IMR-90 (cell line): ENCODE measurements around the gene SGSM2. TPM values are rescaled to one million over a fixed set of nuclear protein-coding genes. Genes with fewer than 3 reads are reported as not detected.

Experiments
- ATAC-seq: fragments of 200-7000 bp; cut with Tn5 transposase; 2 replicates; pipeline ENCODE4 v1.9.1; 2020; ENCODE audit warnings: low read depth, mild to moderate bottlenecking, moderate library complexity
- BruUV-seq: library from RNA; stranded (reverse); fragments of 400-500 nt; replicated peaks from 2 replicates; lab custom pipeline; 2021; lab: Mats Ljungman, UMichigan
- CTCF ChIA-PET: fragments of 300-600 bp; formaldehyde crosslinking; extraction: SDS; loops from one replicate; lab custom pipeline; 2021; ENCODE audit warnings: antibody characterized with exemption; lab: Yijun Ruan, JAX
- POLR2A ChIA-PET: fragments of 300-600 bp; sonication (Branson Sonifier 250); formaldehyde crosslinking; loops from one replicate; lab custom pipeline; 2022; ENCODE audit warnings: antibody characterized with exemption; ENCODE audit not compliant: unreplicated experiment; lab: Charles Lee
- DNase-seq: peaks from one replicate; pipeline ENCODE4 v3.0.0; 2013
- H2AFZ ChIP-seq: replicated peaks from 2 replicates; pipeline ENCODE3; 2013; ENCODE audit warnings: low read length, mild to moderate bottlenecking; ENCODE audit not compliant: poor library complexity
- H2AK5ac ChIP-seq: 2 replicates; pipeline ENCODE4 v1.6.1; 2013; ENCODE audit warnings: low read depth, low read length, inconsistent platforms
- H2AK9ac ChIP-seq: replicated peaks from 2 replicates; pipeline ENCODE3; 2013; ENCODE audit warnings: mild to moderate bottlenecking, low read depth, low read length, moderate library complexity; ENCODE audit not compliant: poor library complexity
- H2BK120ac ChIP-seq: 2 replicates; pipeline ENCODE4 v1.6.1; 2013; ENCODE audit warnings: low read depth, low read length, inconsistent platforms
- H2BK15ac ChIP-seq: 3 replicates; pipeline ENCODE4 v1.6.1; 2013; ENCODE audit warnings: low read depth, low read length, inconsistent platforms
- H2BK20ac ChIP-seq: 2 replicates; pipeline ENCODE4 v1.6.1; 2013; ENCODE audit warnings: low read depth, mild to moderate bottlenecking, inconsistent platforms, low read length, moderate library complexity
- H2BK5ac ChIP-seq: 2 replicates; pipeline ENCODE4 v1.6.1; 2013; ENCODE audit warnings: mild to moderate bottlenecking, low read depth, low read length, inconsistent platforms; ENCODE audit not compliant: poor library complexity, severe bottlenecking
- H3K14ac ChIP-seq: replicated peaks from 2 replicates; pipeline ENCODE4 v1.6.1; 2013; ENCODE audit warnings: low read depth, low read length, inconsistent platforms
- H3K18ac ChIP-seq: 2 replicates; pipeline ENCODE4 v1.6.1; 2013; ENCODE audit warnings: low read depth, low read length, control low read depth
- H3K23ac ChIP-seq: 2 replicates; pipeline ENCODE4 v1.6.1; 2013; ENCODE audit warnings: low read depth, low read length, inconsistent platforms
- H3K27ac ChIP-seq: 2 replicates; pipeline ENCODE4 v1.5.1; 2013; ENCODE audit warnings: mild to moderate bottlenecking, control low read depth, low read length; ENCODE audit not compliant: insufficient read depth
- H3K27me3 ChIP-seq: 2 replicates; pipeline ENCODE4 v1.6.1; 2013; ENCODE audit warnings: low read length; ENCODE audit not compliant: control insufficient read depth, insufficient read depth
- H3K36me3 ChIP-seq: 2 replicates; pipeline ENCODE4 v1.6.1; 2013; ENCODE audit warnings: low read length, mixed read lengths; ENCODE audit not compliant: control insufficient read depth, insufficient read depth
- H3K4ac ChIP-seq: 2 replicates; pipeline ENCODE4 v1.6.1; 2013; ENCODE audit warnings: low read depth, low read length, inconsistent platforms
- H3K4me1 ChIP-seq: 2 replicates; pipeline ENCODE4 v1.6.1; 2013; ENCODE audit warnings: low read length, mixed read lengths; ENCODE audit not compliant: control insufficient read depth, insufficient read depth
- H3K4me2 ChIP-seq: 2 replicates; pipeline ENCODE4 v1.6.1; 2013; ENCODE audit warnings: low read depth, mild to moderate bottlenecking, control low read depth, low read length, moderate library complexity
- H3K4me3 ChIP-seq: 2 replicates; pipeline ENCODE4 v1.5.1; 2013; ENCODE audit warnings: low read depth, mild to moderate bottlenecking, control low read depth, low read length, moderate library complexity; ENCODE audit not compliant: insufficient read depth
- H3K56ac ChIP-seq: 2 replicates; pipeline ENCODE4 v1.6.1; 2013; ENCODE audit warnings: low read length, inconsistent platforms; ENCODE audit not compliant: insufficient read depth; ENCODE audit errors: extremely low read depth
- H3K79me1 ChIP-seq, 2 experiments: 2 replicates each; pipeline ENCODE4 v1.6.1; 2013; ENCODE audit warnings: low read length in 2 of 2, inconsistent platforms in 1 of 2, low read depth in 1 of 2
- H3K9ac ChIP-seq: 2 replicates; pipeline ENCODE4 v1.6.1; 2013; ENCODE audit warnings: low read depth, low read length, control low read depth
- H3K9me1 ChIP-seq: 2 replicates; pipeline ENCODE4 v1.6.1; 2013; ENCODE audit warnings: low read length, inconsistent platforms; ENCODE audit not compliant: insufficient read depth
- H3K9me3 ChIP-seq: 2 replicates; pipeline ENCODE4 v1.6.1; 2013; ENCODE audit warnings: low read length; ENCODE audit not compliant: control insufficient read depth, insufficient read depth
- H4K20me1 ChIP-seq: 2 replicates; pipeline ENCODE4 v1.6.1; 2013; ENCODE audit warnings: low read length, inconsistent platforms; ENCODE audit not compliant: insufficient read depth
- H4K5ac ChIP-seq: 2 replicates; pipeline ENCODE4 v1.6.1; 2013; ENCODE audit warnings: mild to moderate bottlenecking, low read depth, low read length, control low read depth
- H4K8ac ChIP-seq, 2 experiments: 2 replicates each; pipeline ENCODE4 v1.6.1; 2013; ENCODE audit warnings: low read depth in 2 of 2, low read length in 2 of 2, control low read depth in 1 of 2, inconsistent platforms in 1 of 2
- H4K91ac ChIP-seq: 2 replicates; pipeline ENCODE4 v1.6.1; 2013; ENCODE audit warnings: low read depth, low read length, inconsistent platforms; ENCODE audit not compliant: insufficient read depth
- BHLHE40 ChIP-seq: fragments of 150-350 bp; IDR thresholded peaks from 2 replicates; pipeline ENCODE4 v1.6.1; 2016; ENCODE audit warnings: mild to moderate bottlenecking, low read depth, low read length
- CEBPB ChIP-seq: IDR thresholded peaks from 2 replicates; pipeline ENCODE4 v1.6.1; 2012; ENCODE audit warnings: low read depth, low read length, improper control_type of control experiment
- CHD1 ChIP-seq: IDR thresholded peaks from 2 replicates; pipeline ENCODE4 v1.6.1; 2012; ENCODE audit warnings: low read depth, low read length, improper control_type of control experiment
- CTCF ChIP-seq: conservative IDR thresholded peaks from 2 replicates; pipeline ENCODE4 v1.5.1; 2012; ENCODE audit warnings: mild to moderate bottlenecking, low read depth, low read length, improper control_type of control experiment
- ELK1 ChIP-seq: fragments of 150-350 bp; IDR thresholded peaks from 2 replicates; pipeline ENCODE4 v1.6.1; 2016; ENCODE audit warnings: low read depth, mild to moderate bottlenecking, low read length, moderate library complexity, borderline replicate concordance
- FOS ChIP-seq: fragments of 150-350 bp; IDR thresholded peaks from 2 replicates; pipeline ENCODE4 v1.6.1; 2016; ENCODE audit warnings: low read depth, low read length
- MAFK ChIP-seq: IDR thresholded peaks from 2 replicates; pipeline ENCODE4 v1.6.1; 2012; ENCODE audit warnings: low read depth, low read length, improper control_type of control experiment
- MAZ ChIP-seq: IDR thresholded peaks from 2 replicates; pipeline ENCODE4 v1.6.1; 2012; ENCODE audit warnings: low read depth, mild to moderate bottlenecking, low read length, improper control_type of control experiment, moderate library complexity, borderline replicate concordance
- MXI1 ChIP-seq: IDR thresholded peaks from 2 replicates; pipeline ENCODE4 v1.6.1; 2012; ENCODE audit warnings: low read depth, mild to moderate bottlenecking, low read length, moderate library complexity, borderline replicate concordance
- NFE2L2 ChIP-seq: fragments of 150-350 bp; IDR thresholded peaks from 2 replicates; pipeline ENCODE4 v1.6.1; 2016; ENCODE audit warnings: low read depth, mild to moderate bottlenecking, low read length
- POLR2A ChIP-seq: IDR thresholded peaks from 2 replicates; pipeline ENCODE4 v1.6.1; 2012; ENCODE audit warnings: mild to moderate bottlenecking, low read depth, low read length
- RAD21 ChIP-seq: IDR thresholded peaks from 2 replicates; pipeline ENCODE4 v1.6.1; 2012; ENCODE audit warnings: low read length, improper control_type of control experiment
- RCOR1 ChIP-seq: IDR thresholded peaks from 2 replicates; pipeline ENCODE4 v1.6.1; 2012; ENCODE audit warnings: mild to moderate bottlenecking, low read length, improper control_type of control experiment; ENCODE audit not compliant: insufficient replicate concordance
- RFX5 ChIP-seq: IDR thresholded peaks from 2 replicates; pipeline ENCODE4 v1.8.0; 2012; ENCODE audit warnings: low read depth, mild to moderate bottlenecking, low read length, moderate library complexity
- SMC3 ChIP-seq: fragments of 150-350 bp; IDR thresholded peaks from 2 replicates; pipeline ENCODE4 v1.6.1; 2016; ENCODE audit warnings: low read depth, mild to moderate bottlenecking, antibody characterized with exemption, low read length, moderate library complexity
- USF2 ChIP-seq: fragments of 150-350 bp; IDR thresholded peaks from 2 replicates; pipeline ENCODE4 v1.6.1; 2017; ENCODE audit warnings: mild to moderate bottlenecking, antibody characterized with exemption, low read length, low read depth
- WGBS, 2 experiments: methylation state at CpG; one replicate each; pipeline versions ENCODE4 v1.1.5 to v1.1.7; 2013; ENCODE audit warnings: missing lambda C conversion rate in 2 of 2; ENCODE audit not compliant: insufficient read length in 1 of 2; ENCODE audit errors: extremely low coverage in 2 of 2; 5-methylcytosine and 5-hydroxymethylcytosine counted together
- dilution Hi-C: fragments of 300-500 bp; cut with HindIII; formaldehyde crosslinking; loops from one replicate; pipeline ENCODE4 v1.14.3; 2018; ENCODE audit warnings: low sequenced_read_pairs; ENCODE audit not compliant: unreplicated experiment
- in situ Hi-C: fragments of 300-500 bp; cut with MboI; formaldehyde crosslinking; loops from 3 replicates; pipeline ENCODE4 v1.14.3; 2019; ENCODE audit warnings: low sequenced_read_pairs, inconsistent platforms, mixed read lengths
- intact Hi-C: fragments of 100-400 bp; cut with micrococcal nuclease; formaldehyde crosslinking; loops from 2 replicates; pipeline ENCODE4 v1.10.0; 2022
- polyA plus RNA-seq, 3 experiments: library from polyadenylated mRNA; depleted of rRNA; stranded (reverse); fragments of >200 nt; gene quantifications; 2 replicates each; pipeline ENCODE4 v1.2.3, GENCODE V29; 2012; ENCODE audit warnings: low replicate concordance in 1 of 3
- total RNA-seq: library from RNA; depleted of rRNA; stranded (reverse); fragments of >200 nt; gene quantifications from 2 replicates; pipeline ENCODE4 v1.2.3, GENCODE V29; 2012

SGSM2 gene
- total and polyA plus RNA-seq, 2 of the 4 experiments (the other 2 are of a cell fraction) = 13.6 to 81.2 TPM

- ATAC-seq = no peak
- no peak overlapping the region for H2BK120ac ChIP-seq
- no peak overlapping the region for H2AK9ac ChIP-seq
- no peak overlapping the region for H3K18ac ChIP-seq
- POLR2A ChIA-PET = no interaction called here
- H3K14ac ChIP-seq = no peak overlapping the region
- H3K9me3 ChIP-seq = no peaks in the 10 kb centered on the region
- no peak overlapping the region for H3K4me2 ChIP-seq
- H4K91ac ChIP-seq = no peak overlapping the region
- no peak overlapping the region for H2AFZ ChIP-seq
- in situ Hi-C loops = no loop called here
- H4K5ac ChIP-seq = no peak overlapping the region
- no peak overlapping the region for H3K56ac ChIP-seq
- H3K9ac ChIP-seq = no peak overlapping the region
- no peak overlapping the region for H3K27ac ChIP-seq
- H3K4ac ChIP-seq = no peak overlapping the region
- peaks cover 10% of the 10 kb centered on the region for H3K9me1 ChIP-seq
- H2BK20ac ChIP-seq = no peak overlapping the region
- 60% methylated on average over 1 of the region's 10 CpGs; no CpG with 5 or more reads in 1 of the 2 experiments for WGBS, 2 experiments
- H2BK5ac ChIP-seq = no peak overlapping the region
- H3K23ac ChIP-seq = no peak overlapping the region
- no peak overlapping the region for H2AK5ac ChIP-seq
- peaks cover 19% of the 10 kb centered on the region for H3K36me3 ChIP-seq
- TF ChIP-seq CTCF (no peak), RAD21 (no peak), SMC3 (no peak), FOS (no peak), USF2 (no peak), MXI1 (no peak), POLR2A (no peak), NFE2L2 (no peak), RCOR1 (no peak), MAZ (no peak), MAFK (no peak), ELK1 (no peak), RFX5 (no peak), CHD1 (no peak), BHLHE40 (no peak), CEBPB (no peak)
- BruUV-seq = no TSS peak
- H2BK15ac ChIP-seq = no peak overlapping the region
- peaks cover 9% of the 10 kb centered on the region for H3K4me1 ChIP-seq
- no peak for DNase-seq
- intact Hi-C loops = no loop called here
- H3K4me3 ChIP-seq = no peak overlapping the region
- dilution Hi-C loops = no loop called here
- H3K79me1 ChIP-seq = peaks cover 12 to 38% of the 10 kb centered on the region in 2 experiments; a peak in 3 of 4 replicates
- H4K20me1 ChIP-seq = peaks cover 14% of the 10 kb centered on the region
- no peak overlapping the region for H4K8ac ChIP-seq
- H3K27me3 ChIP-seq = no peaks in the 10 kb centered on the region
- CTCF ChIA-PET = no interaction called here
Measured at GRCh38 chr17:2344528-2344927, 7.2 kb downstream of the SGSM2 start.
